ENCODE measurements around the gene COMTD1. TPM values are rescaled to one million over a fixed set of nuclear protein-coding genes. Genes with fewer than 3 reads are reported as not detected.

The COMTD1 gene
- total RNA-seq, 3 donors from 2014 or later (not counting 1 experiment from before 2014, with no cell fraction given) = 19.9 to 25.1 (median 20.1) TPM

DNA sequence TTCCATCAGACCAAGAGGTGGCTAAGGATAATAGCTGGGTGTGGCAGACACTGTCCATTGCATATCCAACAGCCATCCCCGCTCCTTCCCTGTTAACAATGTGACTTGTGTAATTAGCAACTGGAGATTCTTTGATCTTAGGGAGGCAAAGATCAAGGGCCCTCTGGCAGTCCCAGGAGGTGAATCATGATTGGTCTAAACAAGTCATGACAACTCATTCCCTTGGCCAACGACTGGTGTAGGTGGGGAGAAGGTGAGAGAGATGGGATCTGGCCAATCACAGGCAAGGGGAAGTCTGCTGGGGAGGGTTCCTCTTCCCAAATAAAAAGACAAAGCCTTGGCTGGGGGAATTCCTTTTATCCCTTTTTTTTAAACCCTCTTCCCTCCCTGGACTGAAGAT lies 46.2 kb upstream of the COMTD1 start:
- 90% methylated on average over 2 of the region's 2 CpGs for WGBS (ENCODE audit: insufficient coverage)
- no peak for DNase-seq
- Mint-ChIP-seq H3K36me3 (no peaks in the 10 kb centered on the region), H3K9me3 (no peaks in the 10 kb centered on the region), H3K27me3 (ENCODE audit: low read depth in 2 of 2) (peaks cover 41 to 60% of the 10 kb centered on the region in 2 donors), H3K4me3 (no peak overlapping the region), H3K27ac (no peak overlapping the region), H3K4me1 (peaks cover 5 to 8% of the 10 kb centered on the region in 2 donors)
- Histone ChIP-seq H3K27ac (ENCODE audit: low read length) (no peak overlapping the region), H3K27me3 (ENCODE audit: control insufficient read depth, insufficient read depth, low read length) (no peaks in the 10 kb centered on the region), H3K4me1 (ENCODE audit: control insufficient read depth, insufficient read depth, low read length) (no peaks in the 10 kb centered on the region), H3K9me3 (ENCODE audit: control insufficient read depth, insufficient read depth, low read length) (no peaks in the 10 kb centered on the region), H3K36me3 (ENCODE audit: control insufficient read depth, insufficient read depth, low read length) (no peaks in the 10 kb centered on the region), H3K4me3 (ENCODE audit: low read length) (no peak overlapping the region)
- ATAC-seq = no peak
- TF ChIP-seq, protein P1, sequence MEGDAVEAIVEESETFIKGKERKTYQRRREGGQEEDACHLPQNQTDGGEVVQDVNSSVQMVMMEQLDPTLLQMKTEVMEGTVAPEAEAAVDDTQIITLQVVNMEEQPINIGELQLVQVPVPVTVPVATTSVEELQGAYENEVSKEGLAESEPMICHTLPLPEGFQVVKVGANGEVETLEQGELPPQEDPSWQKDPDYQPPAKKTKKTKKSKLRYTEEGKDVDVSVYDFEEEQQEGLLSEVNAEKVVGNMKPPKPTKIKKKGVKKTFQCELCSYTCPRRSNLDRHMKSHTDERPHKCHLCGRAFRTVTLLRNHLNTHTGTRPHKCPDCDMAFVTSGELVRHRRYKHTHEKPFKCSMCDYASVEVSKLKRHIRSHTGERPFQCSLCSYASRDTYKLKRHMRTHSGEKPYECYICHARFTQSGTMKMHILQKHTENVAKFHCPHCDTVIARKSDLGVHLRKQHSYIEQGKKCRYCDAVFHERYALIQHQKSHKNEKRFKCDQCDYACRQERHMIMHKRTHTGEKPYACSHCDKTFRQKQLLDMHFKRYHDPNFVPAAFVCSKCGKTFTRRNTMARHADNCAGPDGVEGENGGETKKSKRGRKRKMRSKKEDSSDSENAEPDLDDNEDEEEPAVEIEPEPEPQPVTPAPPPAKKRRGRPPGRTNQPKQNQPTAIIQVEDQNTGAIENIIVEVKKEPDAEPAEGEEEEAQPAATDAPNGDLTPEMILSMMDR (IDR thresholded peaks at IDR 0.05) = no peak
- intact Hi-C loops (cut with micrococcal nuclease) = no loop called here

DNA sequence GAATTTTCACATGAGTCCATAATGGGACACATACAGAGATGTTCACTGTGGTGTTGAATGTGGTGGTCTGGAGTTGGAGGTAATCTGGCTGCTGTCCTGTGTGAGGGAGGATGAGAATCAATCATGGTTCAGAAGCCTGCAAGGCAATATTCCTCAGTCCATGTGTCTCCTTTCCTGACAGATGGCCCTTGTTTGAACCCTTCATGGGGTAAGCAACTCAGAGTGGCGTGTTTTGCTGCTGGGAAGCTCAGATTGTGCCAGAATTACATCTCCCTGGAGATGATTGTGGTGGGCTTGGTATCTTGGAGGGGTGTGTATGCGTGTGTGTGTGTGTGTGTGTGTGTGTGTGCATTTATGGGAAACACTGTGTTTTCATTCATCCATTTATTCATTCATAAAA lies 44.5 kb upstream of the COMTD1 start:
- 50% methylated on average over 1 of the region's 2 CpGs for whole genome bisulfite sequencing (ENCODE audit: insufficient coverage)
- H3K36me3 Mint-ChIP-seq = no peaks in the 10 kb centered on the region
- no peaks in the 10 kb centered on the region for H3K36me3 ChIP-seq (ENCODE audit: control insufficient read depth, insufficient read depth, low read length)
- H3K4me3 Mint-ChIP-seq = no peak overlapping the region
- TF ChIP-seq, protein P1 (IDR thresholded peaks at IDR 0.05) = no peak
- H3K27me3 Mint-ChIP-seq (ENCODE audit: low read depth in 2 of 2) = peaks cover 42 to 54% of the 10 kb centered on the region in 2 donors
- no peak overlapping the region for H3K4me3 ChIP-seq (ENCODE audit: low read length)
- H3K27ac Mint-ChIP-seq = no peak overlapping the region
- H3K27me3 ChIP-seq (ENCODE audit: control insufficient read depth, insufficient read depth, low read length) = no peaks in the 10 kb centered on the region
- peaks cover 4% of the 10 kb centered on the region for H3K4me1 ChIP-seq (ENCODE audit: control insufficient read depth, insufficient read depth, low read length)
- H3K9me3 Mint-ChIP-seq = no peaks in the 10 kb centered on the region
- no peaks in the 10 kb centered on the region for H3K9me3 ChIP-seq (ENCODE audit: control insufficient read depth, insufficient read depth, low read length)
- ATAC-seq (no peak), DNase-seq (no peak)
- no peak overlapping the region for H3K27ac ChIP-seq (ENCODE audit: low read length)
- intact Hi-C loops (cut with micrococcal nuclease) = no loop called here
- H3K4me1 Mint-ChIP-seq = peaks cover 5 to 8% of the 10 kb centered on the region in 2 donors

DNA sequence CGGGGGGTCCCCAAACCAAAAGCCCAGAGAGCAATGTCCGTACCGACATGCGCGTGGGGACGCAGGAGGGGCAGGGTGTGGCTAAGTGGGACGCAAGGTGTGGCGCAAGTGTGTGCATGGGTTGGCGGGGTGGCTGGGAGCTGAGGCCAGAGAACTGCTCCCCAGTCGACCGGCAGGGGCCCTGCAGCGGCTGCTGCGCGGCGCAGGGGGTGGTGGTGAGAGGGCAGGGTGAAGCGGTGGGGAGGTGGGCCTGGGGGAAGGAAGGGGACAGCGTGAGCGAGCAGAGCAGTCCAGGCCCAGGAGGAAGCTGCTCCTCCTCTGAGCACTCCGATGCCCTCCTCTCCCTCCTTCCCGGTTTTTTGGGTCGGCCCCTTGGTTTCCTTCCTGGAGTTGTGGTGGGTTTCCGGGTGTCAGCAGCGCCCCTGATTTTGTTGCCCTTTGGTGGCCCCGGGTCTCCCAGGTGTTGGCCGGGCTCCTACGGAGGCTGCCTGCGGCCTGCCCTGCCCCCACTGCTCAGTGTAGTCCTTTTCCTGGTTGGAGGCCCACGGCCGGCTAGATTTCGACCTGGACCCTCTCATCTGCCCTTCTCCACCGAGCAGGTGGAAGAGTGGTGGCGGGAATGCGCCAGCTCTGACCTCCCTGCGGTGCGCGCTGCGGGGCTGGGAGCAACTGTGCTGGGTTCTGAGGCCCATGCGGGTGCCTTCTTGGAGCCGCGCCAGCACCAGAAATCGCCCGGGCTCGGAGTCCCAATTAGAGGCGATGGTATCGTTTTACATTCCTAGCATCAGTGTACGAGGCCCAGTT lies 40.5 kb upstream of the COMTD1 start:
- H3K36me3 Mint-ChIP-seq = no peaks in the 10 kb centered on the region
- no peaks in the 10 kb centered on the region for H3K36me3 ChIP-seq (ENCODE audit: control insufficient read depth, insufficient read depth, low read length)
- H3K27me3 Mint-ChIP-seq (ENCODE audit: low read depth in 2 of 2) = peaks cover 23 to 27% of the 10 kb centered on the region in 2 donors
- H3K4me3 Mint-ChIP-seq = no peak overlapping the region
- no peaks in the 10 kb centered on the region for H3K9me3 Mint-ChIP-seq
- DNase-seq = no peak
- H3K4me1 Mint-ChIP-seq = no peaks in the 10 kb centered on the region
- H3K27ac ChIP-seq (ENCODE audit: low read length) = no peak overlapping the region
- H3K4me1 ChIP-seq (ENCODE audit: control insufficient read depth, insufficient read depth, low read length) = peaks cover 4% of the 10 kb centered on the region
- no peaks in the 10 kb centered on the region for H3K9me3 ChIP-seq (ENCODE audit: control insufficient read depth, insufficient read depth, low read length)
- 71% methylated on average over 42 of the region's 46 CpGs for WGBS (ENCODE audit: insufficient coverage)
- no peak overlapping the region for H3K4me3 ChIP-seq (ENCODE audit: low read length)
- H3K27me3 ChIP-seq (ENCODE audit: control insufficient read depth, insufficient read depth, low read length) = no peaks in the 10 kb centered on the region
- TF ChIP-seq, protein P1 (IDR thresholded peaks at IDR 0.05) = no peak
- intact Hi-C loops (cut with micrococcal nuclease) = no loop called here
- no peak overlapping the region for H3K27ac Mint-ChIP-seq
- ATAC-seq = no peak

Data from natural killer cell (primary cell).